Breast epithelium (tissue), 3 donors: ENCODE data around the gene GNLY.

Experiments
- POLR2AphosphoS5 ChIP-seq, 3 donors: sonication (generic); formaldehyde crosslinking; IDR thresholded peaks; one replicate each; pipeline ENCODE4 v1.6.1; 2017; ENCODE audit warnings: antibody characterized with exemption in 3 of 3
- TF ChIP-seq, protein P1 (sequence below), 3 donors: fragments of 450-650 bp; IDR thresholded peaks; one replicate each; pipeline ENCODE4 v1.5.1; 2016 to 2017; ENCODE audit warnings: antibody characterized with exemption in 3 of 3, mild to moderate bottlenecking in 3 of 3, moderate library complexity in 3 of 3

GRCh38 chr2:85704038-85704437 is 9.9 kb downstream of the GNLY start:
- TF ChIP-seq, protein P1, sequence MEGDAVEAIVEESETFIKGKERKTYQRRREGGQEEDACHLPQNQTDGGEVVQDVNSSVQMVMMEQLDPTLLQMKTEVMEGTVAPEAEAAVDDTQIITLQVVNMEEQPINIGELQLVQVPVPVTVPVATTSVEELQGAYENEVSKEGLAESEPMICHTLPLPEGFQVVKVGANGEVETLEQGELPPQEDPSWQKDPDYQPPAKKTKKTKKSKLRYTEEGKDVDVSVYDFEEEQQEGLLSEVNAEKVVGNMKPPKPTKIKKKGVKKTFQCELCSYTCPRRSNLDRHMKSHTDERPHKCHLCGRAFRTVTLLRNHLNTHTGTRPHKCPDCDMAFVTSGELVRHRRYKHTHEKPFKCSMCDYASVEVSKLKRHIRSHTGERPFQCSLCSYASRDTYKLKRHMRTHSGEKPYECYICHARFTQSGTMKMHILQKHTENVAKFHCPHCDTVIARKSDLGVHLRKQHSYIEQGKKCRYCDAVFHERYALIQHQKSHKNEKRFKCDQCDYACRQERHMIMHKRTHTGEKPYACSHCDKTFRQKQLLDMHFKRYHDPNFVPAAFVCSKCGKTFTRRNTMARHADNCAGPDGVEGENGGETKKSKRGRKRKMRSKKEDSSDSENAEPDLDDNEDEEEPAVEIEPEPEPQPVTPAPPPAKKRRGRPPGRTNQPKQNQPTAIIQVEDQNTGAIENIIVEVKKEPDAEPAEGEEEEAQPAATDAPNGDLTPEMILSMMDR (IDR thresholded peaks at IDR 0.05): no peak
- TF ChIP-seq POLR2AphosphoS5 (IDR thresholded peaks at IDR 0.05): no peak
